Right kidney (tissue), 9 donors: ENCODE data around the gene PPP1R8.
"Not testable (repeated sequence)": the region's sequence is repeated elsewhere in the genome, so short reads cannot be mapped to it uniquely, and the experiment has no call there.

Experiments used
- DNase-seq: peaks from one replicate; pipeline ENCODE4 v3.0.0-alpha.2; 2016
- long read RNA-seq, 8 donors: transcript quantifications; one replicate each; lab custom pipeline, GENCODE V29; 2026

The PPP1R8 gene
- long read RNA-seq, donor 1, transcript PPP1R8-202 (7 exons, 2,344 nt), result major isoform, 7 of 8 reads
- long read RNA-seq, donor 1, partial matches to known transcripts, result 0 of 8 reads
- long read RNA-seq, donor 1, other reads (novel, unspliced or antisense), result 0 of 8 reads
- long read RNA-seq, donor 2, transcript PPP1R8-202 (7 exons, 2,344 nt), result major isoform, 8 of 8 reads
- long read RNA-seq, donor 2, partial matches to known transcripts, result 0 of 8 reads
- long read RNA-seq, donor 2, other reads (novel, unspliced or antisense), result 0 of 8 reads
- long read RNA-seq, donor 3, transcript PPP1R8-202 (7 exons, 2,344 nt), result major isoform, 6 of 6 reads
- long read RNA-seq, donor 3, partial matches to known transcripts, result 0 of 6 reads
- long read RNA-seq, donor 3, other reads (novel, unspliced or antisense), result 0 of 6 reads
- long read RNA-seq, donor 4, transcript PPP1R8-202 (7 exons, 2,344 nt), result major isoform, 11 of 11 reads
- long read RNA-seq, donor 4, partial matches to known transcripts, result 0 of 11 reads
- long read RNA-seq, donor 4, other reads (novel, unspliced or antisense), result 0 of 11 reads
- long read RNA-seq, donor 5, transcript PPP1R8-202 (7 exons, 2,344 nt), result major isoform, 17 of 17 reads
- long read RNA-seq, donor 5, partial matches to known transcripts, result 0 of 17 reads
- long read RNA-seq, donor 5, other reads (novel, unspliced or antisense), result 0 of 17 reads
- long read RNA-seq, donor 6, transcript PPP1R8-202 (7 exons, 2,344 nt), result major isoform, 5 of 30 reads
- long read RNA-seq, donor 6, partial matches to known transcripts, result 25 of 30 reads
- long read RNA-seq, donor 6, other reads (novel, unspliced or antisense), result 0 of 30 reads
- long read RNA-seq, donor 7, transcript PPP1R8-202 (7 exons, 2,344 nt), result major isoform, 13 of 14 reads
- long read RNA-seq, donor 7, partial matches to known transcripts, result 0 of 14 reads
- long read RNA-seq, donor 7, other reads (novel, unspliced or antisense), result 0 of 14 reads
- long read RNA-seq, donor 8, transcript PPP1R8-202 (7 exons, 2,344 nt), result major isoform, 11 of 60 reads
- long read RNA-seq, donor 8, partial matches to known transcripts, result 49 of 60 reads
- long read RNA-seq, donor 8, other reads (novel, unspliced or antisense), result 0 of 60 reads

- peak; percentile 92 for DNase-seq
These were observed at the start of gene PPP1R8 for GRCh38 chr1:27830621-27831440. TSS of gene PPP1R8 (plus strand) at chr1:27830782. CDS start at chr1:27830836, 54 bp downstream.

GRCh38 chr1:27782950-27783349, 47.6 kb upstream of the PPP1R8 start:
- DNase-seq, result no peak

GRCh38 chr1:27784700-27785099, 45.9 kb upstream of the PPP1R8 start:
- no peak for DNase-seq

GRCh38 chr1:27785781-27786455, 44.7 kb upstream of the PPP1R8 start:
- DNase-seq, result no peak

- DNase-seq, result no peak
These were observed 42.7 kb upstream of the PPP1R8 start for GRCh38 chr1:27787895-27788294.

GRCh38 chr1:27789540-27790041, 41.0 kb upstream of the PPP1R8 start:
- DNase-seq, result no peak

- DNase-seq, result not testable (repeated sequence)
These were observed 40.3 kb upstream of the PPP1R8 start for GRCh38 chr1:27790270-27790669.

GRCh38 chr1:27795601-27796000, 35.0 kb upstream of the PPP1R8 start:
- no peak for DNase-seq

- no peak for DNase-seq
These were observed 25.8 kb upstream of the PPP1R8 start for GRCh38 chr1:27804791-27805190.

GRCh38 chr1:27806758-27807157, 23.8 kb upstream of the PPP1R8 start:
- no peak for DNase-seq

- DNase-seq, result no peak
These were observed 23.2 kb upstream of the PPP1R8 start for GRCh38 chr1:27807385-27807784.

GRCh38 chr1:27808131-27808530, 22.5 kb upstream of the PPP1R8 start:
- not testable (repeated sequence) for DNase-seq

GRCh38 chr1:27809883-27810282, 20.7 kb upstream of the PPP1R8 start:
- DNase-seq, result no peak

- no peak for DNase-seq
These were observed 18.7 kb upstream of the PPP1R8 start for GRCh38 chr1:27811741-27812500.

- DNase-seq, result peak; percentile 16
These were observed 13.5 kb upstream of the PPP1R8 start for GRCh38 chr1:27816921-27817630.

GRCh38 chr1:27821761-27822315, 8.7 kb upstream of the PPP1R8 start:
- no peak for DNase-seq

- no peak for DNase-seq
These were observed 6.8 kb upstream of the PPP1R8 start for GRCh38 chr1:27823784-27824183.

GRCh38 chr1:27824411-27824810, 6.2 kb upstream of the PPP1R8 start:
- no peak for DNase-seq

GRCh38 chr1:27829339-27829960, 1.1 kb upstream of the PPP1R8 start:
- DNase-seq, result not testable (repeated sequence)
